ENCODE measurements around the gene SKP1.

Gene SKP1

GRCh38 chr5:134223406-134224248 is 46.9 kb upstream of the SKP1 start:
- CTCF ChIA-PET: interaction anchor here (1.0 to 1.1 kb wide), 2 partner anchors 22 to 40 kb away, joined by 3 to 4 read pairs; no protein-coding TSS in a partner anchor
- no peak for TF ChIP-seq ZNF394 (tag by site-specific recombination; IDR thresholded peaks at IDR 0.05; ENCODE audit: borderline replicate concordance)
- 0 out of 2 replicates have a peak, but pooled peaks have one; percentile 13 for TF ChIP-seq ZNF600 (tag by site-specific recombination; IDR thresholded peaks at IDR 0.05)
- TF ChIP-seq YY1 (tag by site-specific recombination; IDR thresholded peaks at IDR 0.05): no peak
- TF ChIP-seq, protein P1, sequence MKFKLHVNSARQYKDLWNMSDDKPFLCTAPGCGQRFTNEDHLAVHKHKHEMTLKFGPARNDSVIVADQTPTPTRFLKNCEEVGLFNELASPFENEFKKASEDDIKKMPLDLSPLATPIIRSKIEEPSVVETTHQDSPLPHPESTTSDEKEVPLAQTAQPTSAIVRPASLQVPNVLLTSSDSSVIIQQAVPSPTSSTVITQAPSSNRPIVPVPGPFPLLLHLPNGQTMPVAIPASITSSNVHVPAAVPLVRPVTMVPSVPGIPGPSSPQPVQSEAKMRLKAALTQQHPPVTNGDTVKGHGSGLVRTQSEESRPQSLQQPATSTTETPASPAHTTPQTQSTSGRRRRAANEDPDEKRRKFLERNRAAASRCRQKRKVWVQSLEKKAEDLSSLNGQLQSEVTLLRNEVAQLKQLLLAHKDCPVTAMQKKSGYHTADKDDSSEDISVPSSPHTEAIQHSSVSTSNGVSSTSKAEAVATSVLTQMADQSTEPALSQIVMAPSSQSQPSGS (tag by site-specific recombination; IDR thresholded peaks at IDR 0.05; ENCODE audit: low read depth): peak; percentile 97
- no peak for TF ChIP-seq ZNF707 (tag by site-specific recombination; IDR thresholded peaks at IDR 0.05)
- peak; percentile 84 for TF ChIP-seq ZNF366 (tag by site-specific recombination; conservative IDR thresholded peaks at IDR 0.05)
- peak; percentile 70 for TF ChIP-seq ZNF664 (tag by site-specific recombination; IDR thresholded peaks at IDR 0.05)
- no peak for TF ChIP-seq ZNF133 (tag by site-specific recombination; IDR thresholded peaks at IDR 0.05)
- TF ChIP-seq REST (tag by site-specific recombination; IDR thresholded peaks at IDR 0.05): no peak
- peak; percentile 90 for TF ChIP-seq MYNN (tag by site-specific recombination; IDR thresholded peaks at IDR 0.05; ENCODE audit: borderline replicate concordance)
- no peak for TF ChIP-seq SETDB1 (IDR thresholded peaks at IDR 0.05; ENCODE audit: insufficient read length, low read length)
- no peak for TF ChIP-seq ZNF843 (tag by site-specific recombination; IDR thresholded peaks at IDR 0.05)
- TF ChIP-seq ZNF324 (tag by site-specific recombination; IDR thresholded peaks at IDR 0.05): 0 out of 2 replicates have a peak, but pooled peaks have one; percentile 52
- TF ChIP-seq ZNF488 (tag by site-specific recombination; IDR thresholded peaks at IDR 0.05): no peak
- 0 out of 2 replicates have a peak, but pooled peaks have one; percentile 17 for TF ChIP-seq PRDM10 (tag by site-specific recombination; IDR thresholded peaks at IDR 0.05)
- TF ChIP-seq ZBTB17 (tag by site-specific recombination; IDR thresholded peaks at IDR 0.05): peak; percentile 33
- peak; percentile 64 for TF ChIP-seq ZNF341 (tag by site-specific recombination; IDR thresholded peaks at IDR 0.05; ENCODE audit: low read depth)
- no peak for TF ChIP-seq TRIM28 (IDR thresholded peaks at IDR 0.05; ENCODE audit: borderline replicate concordance, low read length)
- TF ChIP-seq FEZF1 (tag by site-specific recombination; IDR thresholded peaks at IDR 0.05): peak; percentile 86
- no peak for TF ChIP-seq ZNF791 (tag by site-specific recombination; IDR thresholded peaks at IDR 0.05)
- TF ChIP-seq ZBTB10 (tag by site-specific recombination; IDR thresholded peaks at IDR 0.05): no peak
- no peak for TF ChIP-seq TCF7L2 (IDR thresholded peaks at IDR 0.05; ENCODE audit: borderline replicate concordance, low read depth, low read length)
- TF ChIP-seq ZNF221 (tag by site-specific recombination; IDR thresholded peaks at IDR 0.05; ENCODE audit: borderline replicate concordance): no peak
- TF ChIP-seq ZBTB7A (tag by site-specific recombination; IDR thresholded peaks at IDR 0.05; ENCODE audit: low read depth): no peak

More at GRCh38 chr5:134223406-134224248, 46.9 kb upstream of the SKP1 start:
- Histone ChIP-seq H3K4me3 (ENCODE audit: low read depth, low read length) (peak overlapping the region; percentile 100), H3K36me3 (ENCODE audit: control insufficient read depth in 2 of 2, insufficient read depth in 1 of 2, low read length in 2 of 2) (peaks cover 4 to 24% of the 10 kb centered on the region in 2 experiments; a peak in 2 of 3 replicates), H3K4me1 (ENCODE audit: control insufficient read depth, insufficient read depth, low read length) (peaks cover 10% of the 10 kb centered on the region), H3K27ac (ENCODE audit: extremely low read depth, low read depth, low read length) (peak overlapping the region; percentile 10; the same call in 1 of the 2 replicates), H3K9me3 (ENCODE audit: control insufficient read depth, insufficient read depth, low read depth, low read length) (no peaks in the 10 kb centered on the region)
- POLR2A ChIA-PET: no interaction called here

All from HEK293 (cell line).